NT2/D1 (cell line): Measurements from ENCODE around the gene LONRF3.

ENCODE experiments used
- YY1 ChIP-seq: IDR thresholded peaks from 2 replicates; pipeline ENCODE4 v1.6.1; 2011; ENCODE audit not compliant: insufficient read length, insufficient read depth
- ZNF274 ChIP-seq: IDR thresholded peaks from 2 replicates; pipeline ENCODE4 v1.6.1; 2011; ENCODE audit warnings: mild to moderate bottlenecking, low read depth, low read length

- TF ChIP-seq YY1 (no peak), ZNF274 (no peak)
These were observed 62.0 kb downstream of the LONRF3 start for GRCh38 chrX:119036107-119037029.
